Measurements from ENCODE around the gene ARPC1B.

GRCh38 chr7:99404235-99404976 is 29.9 kb downstream of the ARPC1B start:
- TF ChIP-seq POLR2A (IDR thresholded peaks at IDR 0.05), result no peak
- no peak for TF ChIP-seq CTCF (IDR thresholded peaks at IDR 0.05)
